SJSA1 (cell line): Measurements from ENCODE around the gene LIMK1. TPM values are rescaled to one million over a fixed set of nuclear protein-coding genes. Genes with fewer than 3 reads are reported as not detected.
"Not testable (repeated sequence)": the region's sequence is repeated elsewhere in the genome, so short reads cannot be mapped to it uniquely, and the experiment has no call there.

Source experiments
- DNase-seq, 2 experiments: peaks; one replicate each; pipeline ENCODE4 v3.0.0-alpha.2; 2015 to 2020; ENCODE audit warnings: low spot score in 2 of 2, low read depth in 1 of 2
- H3K27ac ChIP-seq: fragments of 250-450 bp; sonication (Bioruptor Pico); 2 replicates; pipeline ENCODE4 v1.5.1; 2020; ENCODE audit warnings: mild to moderate bottlenecking, moderate library complexity
- H3K27me3 ChIP-seq: fragments of 250-450 bp; sonication (Bioruptor Pico); replicated peaks from 2 replicates; pipeline ENCODE4 v1.5.1; 2020; ENCODE audit warnings: mild to moderate bottlenecking, moderate library complexity
- H3K36me3 ChIP-seq: fragments of 250-450 bp; sonication (Bioruptor Pico); 2 replicates; pipeline ENCODE4 v1.5.1; 2020; ENCODE audit warnings: mild to moderate bottlenecking
- H3K4me1 ChIP-seq: fragments of 250-450 bp; sonication (Bioruptor Pico); replicated peaks from 2 replicates; pipeline ENCODE4 v1.6.1; 2021; ENCODE audit warnings: mild to moderate bottlenecking
- H3K4me3 ChIP-seq: fragments of 250-450 bp; sonication (Bioruptor Pico); 2 replicates; pipeline ENCODE4 v1.5.1; 2020; ENCODE audit warnings: mild to moderate bottlenecking
- H3K9me3 ChIP-seq: fragments of 250-450 bp; sonication (Bioruptor Pico); replicated peaks from 2 replicates; pipeline ENCODE4 v1.5.1; 2020; ENCODE audit warnings: mild to moderate bottlenecking
- total RNA-seq: library from RNA; depleted of rRNA; stranded (reverse); fragments of >200 nt; shearing (Covaris generic); gene quantifications from 2 replicates; pipeline ENCODE4 v1.2.3, GENCODE V29; 2014

The LIMK1 gene
- total RNA-seq, 1 experiment from 2014 or later, result 38.1 TPM

- H3K4me1 ChIP-seq, result peaks cover 8% of the 10 kb centered on the region
- no peak for DNase-seq
- H3K4me3 ChIP-seq, result no peak overlapping the region
- H3K27me3 ChIP-seq, result no peaks in the 10 kb centered on the region
- no peak overlapping the region for H3K27ac ChIP-seq
- H3K36me3 ChIP-seq, result peaks cover 62% of the 10 kb centered on the region
- H3K9me3 ChIP-seq, result no peaks in the 10 kb centered on the region
Observed at GRCh38 chr7:74103219-74103772, 19.7 kb downstream of the LIMK1 start.

GRCh38 chr7:74104702-74105101 lies 21.1 kb downstream of the LIMK1 start:
- no peak for DNase-seq
- Histone ChIP-seq H3K27ac (no peak overlapping the region), H3K9me3 (no peaks in the 10 kb centered on the region), H3K4me1 (no peaks in the 10 kb centered on the region), H3K27me3 (no peaks in the 10 kb centered on the region), H3K4me3 (no peak overlapping the region), H3K36me3 (peaks cover 58% of the 10 kb centered on the region)

- no peaks in the 10 kb centered on the region for H3K27me3 ChIP-seq
- peaks cover 61% of the 10 kb centered on the region for H3K36me3 ChIP-seq
Observed at GRCh38 chr7:74105992-74106391, 22.4 kb downstream of the LIMK1 start.

GRCh38 chr7:74106846-74107245 lies 23.2 kb downstream of the LIMK1 start:
- H3K9me3 ChIP-seq, result no peaks in the 10 kb centered on the region
- H3K27ac ChIP-seq, result no peak overlapping the region
- DNase-seq, result no peak
- no peaks in the 10 kb centered on the region for H3K4me1 ChIP-seq
- H3K36me3 ChIP-seq, result peaks cover 69% of the 10 kb centered on the region
- H3K4me3 ChIP-seq, result no peak overlapping the region
- no peaks in the 10 kb centered on the region for H3K27me3 ChIP-seq

More at GRCh38 chr7:74105992-74106391, 22.4 kb downstream of the LIMK1 start:
- Histone ChIP-seq H3K4me3 (no peak overlapping the region), H3K9me3 (no peaks in the 10 kb centered on the region), H3K4me1 (no peaks in the 10 kb centered on the region), H3K27ac (no peak overlapping the region)
- no peak for DNase-seq

GRCh38 chr7:74115326-74115725 lies 31.7 kb downstream of the LIMK1 start:
- peaks cover 49% of the 10 kb centered on the region for H3K36me3 ChIP-seq
- H3K4me3 ChIP-seq, result no peak overlapping the region
- H3K27ac ChIP-seq, result no peak overlapping the region
- H3K4me1 ChIP-seq, result no peaks in the 10 kb centered on the region
- H3K9me3 ChIP-seq, result no peaks in the 10 kb centered on the region
- no peaks in the 10 kb centered on the region for H3K27me3 ChIP-seq
- no peak for DNase-seq

- no peaks in the 10 kb centered on the region for H3K27me3 ChIP-seq
- H3K27ac ChIP-seq, result no peak overlapping the region
- no peak overlapping the region for H3K4me3 ChIP-seq
- no peak for DNase-seq
- H3K9me3 ChIP-seq, result no peaks in the 10 kb centered on the region
- peaks cover 47% of the 10 kb centered on the region for H3K36me3 ChIP-seq
- no peaks in the 10 kb centered on the region for H3K4me1 ChIP-seq
Observed at GRCh38 chr7:74116356-74116755, 32.8 kb downstream of the LIMK1 start.

- no peaks in the 10 kb centered on the region for H3K9me3 ChIP-seq
- no peak overlapping the region for H3K4me3 ChIP-seq
- H3K27me3 ChIP-seq, result no peaks in the 10 kb centered on the region
- no peak overlapping the region for H3K27ac ChIP-seq
- H3K36me3 ChIP-seq, result peaks cover 34% of the 10 kb centered on the region
- no peaks in the 10 kb centered on the region for H3K4me1 ChIP-seq
- DNase-seq, result no peak
Observed at GRCh38 chr7:74119831-74120230, 36.2 kb downstream of the LIMK1 start.

GRCh38 chr7:74121401-74122249 lies 38.0 kb downstream of the LIMK1 start:
- Histone ChIP-seq H3K4me1 (no peaks in the 10 kb centered on the region), H3K4me3 (no peak overlapping the region), H3K9me3 (no peaks in the 10 kb centered on the region), H3K27ac (no peak overlapping the region), H3K36me3 (peaks cover 26% of the 10 kb centered on the region), H3K27me3 (no peaks in the 10 kb centered on the region)
- DNase-seq, result no peak

- not testable (repeated sequence) for H3K4me1 ChIP-seq
Observed at GRCh38 chr7:74123892-74124291, 40.3 kb downstream of the LIMK1 start.

GRCh38 chr7:74126220-74126880 lies 42.7 kb downstream of the LIMK1 start:
- no peaks in the 10 kb centered on the region for H3K4me1 ChIP-seq
- no peaks in the 10 kb centered on the region for H3K27me3 ChIP-seq
- no peaks in the 10 kb centered on the region; the same call in 1 of the 2 replicates for H3K36me3 ChIP-seq
- DNase-seq, result no peak
- no peak overlapping the region for H3K27ac ChIP-seq
- no peak overlapping the region for H3K4me3 ChIP-seq
- H3K9me3 ChIP-seq, result no peaks in the 10 kb centered on the region

More at GRCh38 chr7:74123892-74124291, 40.3 kb downstream of the LIMK1 start:
- not testable (repeated sequence) for H3K27ac ChIP-seq, H3K27me3 ChIP-seq, DNase-seq, H3K9me3 ChIP-seq, H3K4me3 ChIP-seq
- peaks cover 13% of the 10 kb centered on the region for H3K36me3 ChIP-seq

- Histone ChIP-seq H3K4me3 (no peak overlapping the region), H3K27ac (no peak overlapping the region), H3K4me1 (0 out of 2 replicates have a peak, but pooled peaks cover 3% of the 10 kb centered on the region), H3K9me3 (no peaks in the 10 kb centered on the region), H3K27me3 (no peaks in the 10 kb centered on the region), H3K36me3 (no peaks in the 10 kb centered on the region)
- DNase-seq, result no peak
Observed at GRCh38 chr7:74129887-74130286, 46.3 kb downstream of the LIMK1 start.

- Histone ChIP-seq H3K4me3 (no peak overlapping the region), H3K9me3 (no peaks in the 10 kb centered on the region)
Observed at GRCh38 chr7:74130518-74130917, 46.9 kb downstream of the LIMK1 start.

GRCh38 chr7:74134117-74134620 lies 50.6 kb downstream of the LIMK1 start:
- Histone ChIP-seq H3K27ac (no peak overlapping the region), H3K4me3 (no peak overlapping the region), H3K9me3 (no peaks in the 10 kb centered on the region), H3K4me1 (0 out of 2 replicates have a peak, but pooled peaks cover 3% of the 10 kb centered on the region), H3K36me3 (no peaks in the 10 kb centered on the region), H3K27me3 (no peaks in the 10 kb centered on the region)
- DNase-seq, result no peak

More at GRCh38 chr7:74130518-74130917, 46.9 kb downstream of the LIMK1 start:
- Histone ChIP-seq H3K27ac (no peak overlapping the region), H3K36me3 (no peaks in the 10 kb centered on the region), H3K27me3 (no peaks in the 10 kb centered on the region), H3K4me1 (0 out of 2 replicates have a peak, but pooled peaks cover 3% of the 10 kb centered on the region)
- DNase-seq, result no peak
